HG02678 (cell line): ENCODE data around the gene GMDS.
A peak's percentile ranks its signal among the peaks of the same experiment; 100 is the strongest.

Experiments used
- ATAC-seq: cut with Tn5 transposase; IDR thresholded peaks from one replicate; pipeline ENCODE4 v1.9.1; 2021; ENCODE audit warnings: mild to moderate bottlenecking, moderate library complexity; ENCODE audit not compliant: unreplicated experiment

The GMDS gene

GRCh38 chr6:1639430-1639829, 606.0 kb downstream of the GMDS start:
- no peak for ATAC-seq

GRCh38 chr6:1636971-1637871, 608.2 kb downstream of the GMDS start:
- no peak for ATAC-seq

- ATAC-seq: no peak
Observed at GRCh38 chr6:1636272-1636825, 609.1 kb downstream of the GMDS start.

- ATAC-seq: no peak
Observed at GRCh38 chr6:1635305-1636010, 609.9 kb downstream of the GMDS start.

GRCh38 chr6:1634081-1634480, 611.3 kb downstream of the GMDS start:
- no peak for ATAC-seq

GRCh38 chr6:1633366-1634021, 611.9 kb downstream of the GMDS start:
- no peak for ATAC-seq

GRCh38 chr6:1631251-1631650, 614.2 kb downstream of the GMDS start:
- ATAC-seq: no peak

GRCh38 chr6:1630771-1631217, 614.6 kb downstream of the GMDS start:
- no peak for ATAC-seq

GRCh38 chr6:1630212-1630770, 615.1 kb downstream of the GMDS start:
- no peak for ATAC-seq

- ATAC-seq: no peak
Observed at GRCh38 chr6:1629316-1629715, 616.1 kb downstream of the GMDS start.

GRCh38 chr6:1627827-1628560, 617.4 kb downstream of the GMDS start:
- ATAC-seq: no peak

GRCh38 chr6:1626481-1626880, 618.9 kb downstream of the GMDS start:
- ATAC-seq: no peak

GRCh38 chr6:1625794-1626435, 619.5 kb downstream of the GMDS start:
- ATAC-seq: no peak

- ATAC-seq: peak; percentile 18
Observed at GRCh38 chr6:1624851-1625781, 620.3 kb downstream of the GMDS start.

GRCh38 chr6:1624058-1624850, 621.2 kb downstream of the GMDS start:
- peak; percentile 56 for ATAC-seq

- ATAC-seq: no peak
Observed at GRCh38 chr6:1623769-1624057, 621.7 kb downstream of the GMDS start.

GRCh38 chr6:1622851-1623768, 622.3 kb downstream of the GMDS start:
- no peak for ATAC-seq
